ENCODE data around the gene HOXB9.
A peak's percentile ranks its signal among the peaks of the same experiment; 100 is the strongest.

The HOXB9 gene

DNA sequence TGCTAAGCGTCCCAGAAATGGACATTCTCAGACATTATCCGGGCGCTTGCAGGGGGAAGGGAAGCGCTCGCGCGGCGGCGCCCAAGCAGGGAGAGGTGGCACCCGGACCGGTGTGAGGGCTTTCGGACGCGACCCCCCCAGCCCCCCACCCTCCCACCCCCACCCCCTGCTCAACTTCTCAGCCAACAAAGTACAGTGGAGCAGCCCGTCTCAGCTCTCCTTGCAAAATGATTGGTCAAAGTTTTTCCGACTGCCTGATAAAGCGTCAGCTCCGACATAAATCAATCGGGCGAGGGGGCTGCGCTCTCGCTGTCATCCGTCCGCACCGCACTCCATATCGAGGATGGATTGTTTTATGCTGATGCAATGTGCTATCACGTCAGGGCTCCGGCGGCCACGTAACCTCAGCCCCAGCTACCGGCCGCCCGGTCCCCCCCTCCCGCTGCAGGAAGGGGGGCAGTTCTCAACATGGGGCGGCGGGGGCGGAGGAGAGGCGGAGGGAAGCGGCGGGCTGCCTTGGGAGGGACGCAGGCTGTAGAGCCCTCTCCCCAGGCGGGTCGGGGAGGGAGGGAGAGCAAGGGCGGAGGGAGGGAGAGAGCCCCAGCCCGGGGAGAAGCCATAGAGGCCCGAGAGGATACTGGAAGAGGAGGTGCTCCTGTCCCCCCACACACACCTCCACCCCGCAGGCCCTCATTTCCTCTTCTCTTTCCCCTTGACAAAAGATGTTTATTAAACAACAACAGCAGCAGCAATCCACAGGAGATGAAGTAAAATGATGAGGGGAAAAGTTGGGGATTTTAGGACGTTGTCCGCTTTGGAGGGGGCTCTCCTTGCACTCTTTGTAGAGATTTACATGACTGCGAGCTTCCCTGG is at the start of gene HOXB9:
TSS of gene HOXB9 (minus strand) at position 114 of the 873 bp plus-strand sequence. CDS start at position 25, 89 bp downstream.
- DNase-seq, result peak; percentile 42

DNA sequence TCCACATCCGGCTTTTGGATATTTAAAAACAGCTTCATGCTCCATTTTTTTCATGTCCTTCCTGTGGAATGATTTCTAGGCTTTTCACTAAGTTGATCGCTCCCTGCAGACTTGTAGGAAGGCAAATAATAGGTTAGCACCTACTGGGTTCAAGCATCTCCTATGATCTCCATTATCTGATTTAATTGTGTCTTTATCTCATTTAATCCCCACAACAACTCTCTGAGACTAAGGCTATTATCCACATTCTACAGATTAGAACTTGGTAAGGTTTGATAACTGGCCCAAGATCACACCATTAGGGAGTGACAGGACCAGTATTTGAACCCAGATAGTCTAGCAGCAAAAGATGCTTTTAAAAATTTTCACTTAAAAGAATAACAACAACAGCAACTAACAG is 46.2 kb upstream of the HOXB9 start:
- no peak for DNase-seq

DNA sequence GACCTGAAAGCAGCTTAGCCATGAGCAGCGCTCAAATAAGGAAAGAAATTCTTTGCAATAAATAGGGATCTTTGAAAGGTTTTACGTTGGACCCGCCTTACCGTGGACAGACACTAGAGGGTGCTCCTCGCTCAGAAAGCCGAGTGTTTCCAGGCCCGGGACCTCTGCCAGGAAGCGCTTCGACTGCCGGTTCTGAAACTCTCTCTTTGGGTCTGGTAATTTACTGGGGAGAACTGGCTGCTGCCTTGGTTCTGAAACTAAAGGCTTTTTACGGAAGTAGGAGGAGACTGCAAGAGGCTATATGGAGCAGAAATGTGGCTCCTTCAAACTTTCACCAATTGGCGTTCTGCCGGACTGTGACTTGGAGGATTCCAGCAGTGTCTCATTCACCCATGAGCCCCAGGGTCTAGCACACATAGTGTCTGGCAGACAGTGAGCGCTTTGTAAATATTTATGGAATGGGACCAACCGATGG is 45.6 kb upstream of the HOXB9 start:
- DNase-seq, result peak; percentile 68

DNA sequence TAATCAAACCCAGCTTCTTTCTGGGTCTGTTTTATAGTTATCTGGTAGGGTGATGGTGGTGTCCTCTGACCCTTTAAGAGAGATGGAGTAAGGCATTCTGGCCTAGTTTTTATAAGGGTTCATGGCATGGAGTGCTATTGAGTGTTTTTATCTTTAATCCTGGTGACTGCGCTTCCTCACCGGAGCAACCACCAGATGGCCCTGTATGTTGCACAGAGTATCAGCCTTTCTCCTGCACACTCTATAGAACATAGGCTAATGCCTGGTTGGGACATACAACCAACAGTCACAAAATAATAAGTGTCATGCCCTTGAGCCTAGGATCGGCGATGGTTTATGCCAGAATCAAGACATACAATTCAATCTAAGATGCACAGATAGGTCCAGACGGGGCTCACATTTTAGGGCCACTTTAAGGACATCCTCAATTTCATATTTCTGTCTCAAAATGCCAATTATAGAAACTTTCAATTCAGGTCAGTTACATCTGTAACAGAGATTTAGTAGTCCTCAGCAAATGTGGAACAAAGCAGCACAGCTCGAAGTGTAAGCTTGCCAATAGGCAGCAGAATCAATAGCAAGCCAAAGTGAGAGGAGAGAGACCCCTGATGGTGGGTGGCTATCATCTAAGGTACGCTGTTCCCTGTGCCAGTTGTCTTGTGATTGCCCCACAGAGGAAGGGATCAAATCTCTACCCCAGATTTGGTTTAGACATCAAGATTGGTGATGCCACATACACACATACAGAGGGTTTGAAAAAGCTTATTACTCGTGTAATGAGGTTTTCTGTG is 37.2 kb upstream of the HOXB9 start:
- DNase-seq, result no peak

DNA sequence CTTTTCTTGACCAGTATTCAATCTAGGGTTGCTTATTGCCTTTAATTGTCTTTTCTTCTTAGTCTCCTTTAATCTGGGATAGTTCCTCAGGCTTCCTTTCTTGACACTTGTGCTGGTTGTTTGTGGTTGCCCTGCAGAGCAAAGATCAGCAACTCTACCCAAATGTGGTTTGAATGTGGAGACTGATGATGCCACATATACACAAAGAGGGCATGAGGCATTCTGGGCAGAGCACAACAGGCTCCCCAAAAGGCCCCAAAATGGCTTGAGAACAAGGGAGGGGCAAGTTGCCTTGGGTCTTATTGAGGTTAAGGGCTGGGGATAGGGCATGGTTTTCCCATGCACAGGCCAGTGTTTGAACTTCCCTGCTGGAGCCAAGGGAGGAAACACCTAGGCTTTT is 29.8 kb upstream of the HOXB9 start:
- DNase-seq, result no peak

DNA sequence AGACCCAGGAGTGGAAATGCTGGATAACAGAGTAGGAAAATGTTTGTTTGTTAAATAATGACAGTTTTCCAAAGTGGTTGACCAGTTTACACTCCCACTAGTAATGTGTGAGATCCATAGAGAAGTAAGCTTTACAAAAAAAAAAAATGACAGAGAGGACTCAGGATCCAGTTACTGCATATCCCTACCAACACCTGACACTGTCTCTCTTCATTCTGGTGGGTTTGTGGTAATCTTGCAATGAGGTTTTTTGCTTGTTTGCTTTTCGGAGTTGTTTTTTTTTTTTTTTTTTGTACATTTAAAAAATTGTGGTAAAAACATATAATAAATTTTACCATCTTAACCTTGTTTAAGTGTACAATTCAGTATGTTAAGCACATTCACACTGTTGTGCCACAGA is 23.6 kb upstream of the HOXB9 start:
- DNase-seq, result no peak

DNA sequence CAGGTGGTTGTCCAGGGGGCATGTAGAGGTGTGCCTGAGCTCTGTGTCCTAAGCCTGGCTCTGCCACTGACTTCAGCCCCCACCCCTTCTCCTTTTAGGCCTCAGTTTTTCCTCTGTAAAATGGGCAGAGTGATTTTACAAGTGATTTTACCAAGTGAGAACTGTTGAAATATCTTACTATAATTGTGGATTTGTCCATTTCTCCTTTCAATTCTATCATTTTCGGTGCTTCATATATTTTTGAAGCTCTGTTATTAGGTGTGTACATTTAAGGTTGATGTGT is 21.7 kb upstream of the HOXB9 start:
- no peak for DNase-seq

DNA sequence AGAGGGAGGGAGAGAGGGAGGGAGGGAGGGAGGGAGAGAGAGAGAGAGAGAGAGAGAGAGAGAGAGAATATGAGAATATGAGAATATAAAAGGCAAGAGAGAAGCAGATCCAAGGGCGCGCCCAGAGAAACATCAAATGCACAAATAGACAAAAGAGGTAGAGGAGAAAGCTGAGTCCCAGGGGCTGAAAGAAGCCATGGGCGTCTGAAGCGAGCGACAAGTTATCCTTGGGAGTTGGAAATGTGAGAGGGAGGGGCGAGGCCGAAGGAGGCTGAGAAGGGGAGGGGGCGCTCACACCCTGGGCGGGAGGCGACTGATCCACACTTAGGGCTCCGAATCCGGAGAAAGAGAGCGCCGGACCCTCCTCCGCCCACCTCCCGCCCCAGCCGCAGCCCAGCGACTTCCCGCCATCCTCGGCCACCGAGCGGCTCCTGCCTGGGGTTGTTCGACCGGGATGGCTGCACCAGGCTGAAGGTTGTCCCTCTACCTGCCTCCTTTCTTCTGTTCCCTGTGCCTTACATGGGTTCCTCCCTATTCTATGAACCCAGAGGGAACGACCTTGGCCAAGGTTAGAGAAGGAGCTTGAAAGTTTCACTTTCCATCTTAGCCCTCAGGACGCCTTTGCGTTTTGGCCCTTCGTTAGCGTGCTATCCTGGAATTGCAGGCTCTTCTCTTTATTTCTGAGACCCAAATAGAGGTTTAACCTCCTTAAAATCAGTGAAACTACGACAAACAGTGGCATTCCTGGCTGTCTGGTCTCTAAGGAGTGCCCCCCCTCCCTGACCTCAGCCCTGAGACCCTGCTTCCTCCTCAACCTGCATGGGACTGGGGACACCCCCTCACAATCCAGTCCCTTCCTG is 21.2 kb upstream of the HOXB9 start:
- no peak for DNase-seq

DNA sequence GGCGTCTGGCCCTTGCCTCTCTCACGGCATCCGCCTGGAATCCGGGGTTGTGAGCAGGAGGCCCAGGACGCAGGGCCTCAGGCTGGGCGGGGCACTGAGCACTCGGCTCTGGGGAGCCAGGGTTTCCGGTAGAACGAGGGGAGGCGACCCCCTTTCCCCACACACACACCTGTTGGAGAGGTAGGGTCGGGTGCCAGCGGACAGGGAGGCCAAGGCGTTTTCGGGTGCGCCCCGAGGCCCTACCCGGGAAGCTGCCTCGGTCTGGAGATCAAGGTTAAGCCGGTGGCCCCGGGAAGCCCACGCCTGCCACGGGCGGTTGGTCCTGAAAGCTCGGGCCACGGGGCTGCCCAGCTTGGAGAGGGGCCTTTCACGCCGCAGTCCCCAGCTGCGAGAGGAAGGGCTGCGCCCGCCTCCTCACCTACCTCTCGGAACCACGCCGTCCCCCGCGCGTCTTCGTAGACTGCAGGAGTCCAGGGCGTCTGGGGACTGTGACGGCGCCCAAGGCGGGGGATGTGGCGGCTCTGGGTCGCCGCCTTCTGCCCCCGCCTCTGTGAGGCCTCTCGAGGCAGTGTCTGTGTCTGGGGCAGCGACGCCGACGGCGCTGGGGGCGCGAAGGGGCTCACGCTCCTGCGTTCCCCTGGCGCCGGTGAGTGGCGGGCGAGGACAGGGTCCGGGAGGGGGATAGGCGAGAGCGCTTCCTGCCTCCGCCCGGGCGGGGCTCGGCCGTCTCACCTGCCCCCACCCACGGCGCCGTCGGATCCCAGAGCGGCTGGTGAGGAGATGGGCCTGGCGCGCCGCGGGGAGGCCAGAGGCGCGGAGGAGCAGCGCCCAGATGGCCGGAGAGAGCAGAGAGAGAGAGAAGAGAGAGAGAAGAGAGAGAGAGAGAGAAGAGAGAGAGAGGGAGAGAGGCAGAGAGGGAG is 20.3 kb upstream of the HOXB9 start:
- no peak for DNase-seq

DNA sequence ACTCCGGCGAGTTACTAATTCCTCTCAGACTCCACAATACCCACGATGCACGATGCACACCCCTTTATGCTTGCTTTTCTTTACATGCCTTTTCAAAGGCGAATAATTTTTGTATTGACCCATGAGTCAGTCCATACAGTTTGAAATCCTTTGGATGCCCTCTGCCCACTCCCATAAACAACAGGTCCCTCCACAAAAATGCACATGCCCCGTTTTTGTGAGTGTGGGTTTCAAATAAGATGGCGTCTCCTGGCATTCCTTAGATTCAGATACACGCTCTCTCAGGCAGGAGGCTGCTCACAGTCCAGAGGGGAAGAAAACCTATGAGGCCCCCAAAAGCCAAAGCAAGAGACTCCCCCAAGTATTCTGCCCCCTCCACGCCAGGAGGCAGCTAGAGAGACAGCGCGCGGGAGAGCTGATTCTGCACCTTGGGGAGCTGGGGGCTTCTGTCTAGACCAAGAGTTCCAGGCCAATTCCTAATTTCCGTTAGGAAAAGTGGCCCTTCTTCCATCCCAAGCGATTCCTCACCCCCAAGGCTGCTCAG is 19.6 kb upstream of the HOXB9 start:
- DNase-seq, result no peak

DNA sequence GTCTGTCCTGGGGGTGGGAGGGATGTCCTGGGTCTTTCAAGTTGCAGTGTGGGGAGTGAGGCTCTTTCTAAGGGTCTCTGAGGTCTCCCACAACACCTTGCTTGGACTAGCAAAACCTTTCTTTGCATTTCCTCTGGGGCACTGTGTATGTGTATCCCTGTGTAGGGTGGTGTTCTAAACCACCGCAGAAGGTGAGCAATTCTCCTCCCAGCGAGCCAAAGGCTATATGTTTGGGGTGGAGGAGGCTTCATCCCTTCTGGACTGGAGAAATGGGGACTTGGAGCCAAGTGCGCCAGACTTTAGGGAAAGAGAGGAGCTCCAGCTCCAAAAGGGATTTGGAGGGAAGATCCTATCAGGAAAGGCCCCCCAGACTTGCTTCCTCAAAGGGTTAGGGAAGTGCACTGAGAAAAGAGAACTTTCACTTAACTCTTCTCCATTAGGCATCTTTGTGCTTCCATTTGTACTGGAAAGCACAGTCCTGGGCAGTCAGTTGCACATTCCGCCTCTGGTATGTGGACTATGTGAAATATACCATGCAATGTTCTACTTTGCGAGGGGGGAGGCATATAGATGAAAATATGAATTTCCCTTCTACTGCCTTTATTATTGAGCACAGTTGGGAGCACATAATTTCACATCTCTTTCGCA is 18.9 kb upstream of the HOXB9 start:
- DNase-seq, result no peak

DNA sequence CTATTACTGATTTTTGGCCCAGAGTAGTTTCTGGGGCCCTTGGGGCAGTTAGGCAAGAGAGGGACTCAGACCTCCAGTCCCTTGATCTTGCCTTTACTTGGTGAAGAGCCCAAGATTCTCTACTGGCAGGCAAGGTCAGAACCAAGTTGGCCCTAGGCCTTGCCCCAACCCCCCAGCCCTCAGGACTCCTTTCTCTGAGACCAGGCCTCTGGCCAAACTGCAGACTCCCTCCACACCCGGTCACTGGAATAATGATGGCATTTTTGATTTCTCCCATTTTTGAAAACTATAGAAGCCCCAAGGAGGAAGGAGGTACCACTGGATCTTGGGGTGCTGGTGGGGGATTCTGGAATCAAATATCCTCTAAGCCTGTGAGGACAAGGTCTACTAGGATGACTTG is 18.0 kb upstream of the HOXB9 start:
- DNase-seq, result no peak

DNA sequence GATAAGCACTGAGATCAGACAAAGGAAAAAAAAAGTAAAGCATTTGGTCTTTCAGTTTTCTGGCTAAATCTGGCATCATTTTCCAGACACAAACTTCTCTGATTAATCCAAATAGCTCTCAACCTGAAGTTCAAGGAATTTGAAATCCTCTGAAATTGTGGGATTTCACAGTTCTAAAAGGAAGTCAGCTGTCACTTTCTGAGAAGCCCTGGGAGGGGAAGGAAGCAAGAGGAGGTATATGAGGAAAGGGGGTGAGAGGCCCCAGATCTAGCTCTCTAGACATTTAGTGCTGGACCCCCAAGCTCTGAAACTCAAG is 17.5 kb upstream of the HOXB9 start:
- DNase-seq, result no peak

DNA sequence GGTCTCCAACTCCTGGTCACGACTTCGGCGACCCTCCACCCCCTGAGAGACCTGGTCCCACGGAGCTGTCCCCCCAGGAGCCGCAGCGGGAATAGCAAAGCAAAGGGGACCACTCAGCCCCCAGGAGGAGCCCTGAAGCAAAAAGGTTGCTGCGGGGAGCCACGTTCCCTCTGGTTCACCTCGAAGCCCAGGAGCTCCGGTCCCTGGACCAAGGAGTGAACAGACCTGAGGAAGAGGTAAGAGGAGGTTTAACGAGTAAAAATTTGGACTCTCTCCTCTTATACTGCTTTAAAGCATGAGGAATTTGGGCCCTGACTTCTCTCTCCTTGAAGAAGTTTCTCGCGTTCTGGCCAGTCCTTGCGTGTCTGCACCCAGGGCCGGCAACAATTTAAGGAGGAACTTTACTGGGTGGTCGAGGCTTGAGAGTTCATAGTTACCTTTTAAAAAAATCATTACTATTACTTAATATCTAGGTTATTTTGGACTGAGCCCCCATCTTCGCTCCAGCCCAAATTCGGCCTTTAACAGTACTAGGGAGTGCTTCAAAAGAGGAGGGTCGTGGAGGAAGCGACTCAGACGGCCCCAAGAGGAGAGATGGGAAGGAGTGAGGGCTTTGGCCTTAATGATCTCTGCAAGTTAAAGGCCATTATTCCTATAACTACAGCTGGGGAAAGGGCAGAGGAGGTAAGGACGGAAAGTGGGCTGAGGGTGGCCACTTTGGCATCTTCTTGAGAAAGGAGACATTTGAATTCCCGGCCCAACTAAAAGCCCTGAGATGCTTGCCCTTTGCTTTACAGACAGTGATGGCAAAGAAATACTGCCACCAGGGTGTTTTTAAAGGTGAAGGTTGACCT is 16.9 kb upstream of the HOXB9 start:
- DNase-seq, result no peak

DNA sequence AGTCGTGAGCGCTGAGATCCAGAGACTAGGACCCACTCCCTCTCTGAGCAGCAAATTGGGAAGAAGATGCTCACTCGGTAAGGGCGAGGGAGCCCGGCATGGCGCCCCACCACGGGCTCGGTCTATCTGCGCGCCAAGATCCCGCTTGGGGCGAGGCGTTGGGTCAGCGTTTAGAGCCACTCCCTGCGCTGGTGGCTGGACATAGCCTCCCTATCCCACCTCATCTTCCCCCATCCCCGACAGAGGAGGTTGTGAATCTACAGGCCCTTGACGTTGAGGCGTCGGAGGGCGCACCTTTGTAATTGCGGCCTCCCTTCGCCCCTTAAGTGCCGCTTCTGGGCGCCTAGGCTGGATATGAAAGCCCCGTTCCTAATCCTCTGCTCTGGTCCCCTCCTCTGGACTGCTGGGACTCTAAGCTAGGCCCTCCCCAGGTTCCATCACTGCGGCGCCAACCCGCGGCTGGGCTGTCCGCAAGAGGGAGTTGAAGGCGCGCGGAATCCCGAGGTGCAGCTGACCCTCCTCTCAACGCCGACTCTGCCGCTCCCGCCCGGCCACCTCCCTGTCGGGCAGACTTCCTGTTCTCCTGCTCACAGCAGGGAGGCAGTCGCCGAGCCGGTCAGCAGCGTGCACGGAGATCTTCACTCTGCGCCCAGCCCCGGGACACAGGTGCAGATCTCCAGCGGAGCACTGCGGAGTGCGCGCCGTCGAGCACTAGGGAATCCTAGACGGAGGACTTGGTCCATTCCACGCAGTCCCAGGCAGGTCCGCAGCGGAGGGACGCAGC is 16.1 kb upstream of the HOXB9 start:
- DNase-seq, result no peak

DNA sequence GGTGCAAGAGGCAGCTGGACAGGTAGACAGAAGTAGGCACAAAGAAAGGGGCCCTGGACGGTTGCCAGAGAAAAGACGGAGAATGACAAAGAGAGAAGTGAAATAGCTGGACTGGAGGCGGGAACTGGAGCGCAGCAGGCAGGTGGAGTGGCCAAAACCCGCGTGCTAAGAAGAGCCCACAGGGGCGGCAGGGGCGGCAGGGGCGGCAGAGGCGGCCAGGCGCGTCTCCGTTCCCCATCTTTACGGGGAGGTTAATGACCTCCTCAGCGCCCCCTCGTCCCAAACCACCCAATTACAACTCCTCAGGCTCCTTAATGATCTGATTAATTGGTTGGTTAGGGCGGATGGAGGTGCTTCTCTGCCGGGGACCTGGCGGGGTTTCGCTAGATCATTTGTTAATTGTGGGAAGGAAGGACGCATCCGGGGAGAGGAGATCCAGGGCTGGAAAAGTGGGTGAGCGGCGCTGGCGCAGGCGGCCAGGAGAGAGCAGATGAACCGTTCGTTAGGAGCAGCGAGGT is 15.4 kb upstream of the HOXB9 start:
- no peak for DNase-seq

DNA sequence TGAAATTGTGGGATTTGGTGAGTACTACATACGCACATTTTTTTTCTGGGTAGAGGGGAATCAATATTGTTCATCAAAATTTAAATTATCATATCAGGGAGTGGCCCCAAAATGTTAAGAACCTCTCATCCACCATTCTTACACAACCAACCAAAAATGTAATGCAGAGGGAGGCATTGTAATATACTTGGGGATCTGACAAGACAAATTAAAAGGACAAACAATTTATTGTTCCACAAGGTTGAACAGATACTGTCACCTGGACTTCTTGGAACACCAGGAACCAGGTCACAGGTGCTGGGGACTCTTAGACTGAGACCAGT is 14.7 kb upstream of the HOXB9 start:
- no peak for DNase-seq

DNA sequence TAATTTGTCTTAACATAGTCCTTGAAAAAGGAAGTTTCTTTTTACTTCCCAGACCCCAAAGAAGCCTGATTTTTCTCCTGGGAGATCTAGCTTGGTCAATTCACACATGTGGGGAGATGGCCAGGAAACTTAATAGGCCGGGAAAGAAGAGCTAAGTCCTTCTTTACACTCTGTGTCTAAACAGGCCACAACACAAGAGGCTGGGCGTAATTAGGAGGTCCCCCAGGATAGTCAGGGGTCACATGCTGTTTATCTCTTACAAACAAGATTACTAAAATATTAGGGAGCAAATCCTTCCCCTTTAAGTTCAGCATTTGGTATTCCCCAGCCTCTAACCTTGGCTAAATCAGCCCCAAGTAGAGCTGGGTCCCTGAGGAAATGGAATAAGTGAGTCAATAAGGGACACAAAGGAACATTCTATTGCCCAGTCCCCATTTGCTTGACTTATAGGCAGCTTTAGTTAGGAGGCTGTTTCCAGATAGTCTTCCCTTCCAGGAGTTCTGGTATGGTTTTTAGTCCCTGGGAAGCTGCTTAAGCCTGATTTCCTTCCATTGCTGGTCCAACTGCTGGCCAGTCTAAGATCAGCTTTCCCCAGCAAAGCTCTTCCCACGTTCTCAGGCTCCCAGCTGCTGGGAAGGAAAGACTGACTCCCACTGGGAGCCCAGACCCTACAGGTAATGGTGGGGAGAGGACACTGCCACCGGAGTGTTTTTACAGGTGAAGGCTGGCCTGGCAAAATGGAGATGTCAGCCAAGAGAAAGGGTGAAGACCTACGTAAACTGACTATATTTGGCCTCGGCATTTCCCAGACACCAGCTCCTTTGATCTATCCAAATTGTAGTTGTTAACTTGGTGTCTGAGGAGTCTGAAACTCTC is 14.1 kb upstream of the HOXB9 start:
- DNase-seq, result no peak

DNA sequence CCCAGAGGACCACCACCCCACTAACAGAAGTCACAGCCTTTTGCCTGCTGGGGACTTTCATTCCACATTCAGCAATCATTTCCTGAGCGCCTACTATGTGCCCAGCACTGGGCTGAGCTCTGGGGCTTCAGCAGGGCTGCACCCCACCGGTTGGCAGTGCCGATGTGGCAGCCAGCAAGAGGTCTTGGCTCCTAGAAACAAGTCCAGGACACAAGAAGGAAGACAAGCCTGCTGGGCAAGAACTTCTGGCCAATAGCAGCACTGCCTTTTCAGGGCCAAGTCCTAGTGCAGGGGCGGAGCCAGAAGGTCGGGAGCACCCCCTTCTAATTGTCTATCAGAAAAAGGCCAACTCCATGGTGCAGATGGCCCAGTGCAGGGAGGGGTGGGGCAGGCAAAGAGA is 13.0 kb upstream of the HOXB9 start:
- no peak for DNase-seq

All from activated gamma-delta T cell treated with Interleukin-2 at 50 U/mL for 16 hours (primary cell).